GM18508 (cell line): Measurements from ENCODE around the gene CD46.
A peak's percentile ranks its signal among the peaks of the same experiment; 100 is the strongest.
"Not testable (repeated sequence)": the region's sequence is repeated elsewhere in the genome, so short reads cannot be mapped to it uniquely, and the experiment has no call there.

ENCODE experiments used
- ATAC-seq: cut with Tn5 transposase; IDR thresholded peaks from one replicate; pipeline ENCODE4 v1.9.1; 2021; ENCODE audit warnings: moderate number of reproducible peaks; ENCODE audit not compliant: insufficient read depth, unreplicated experiment

The CD46 gene

DNA sequence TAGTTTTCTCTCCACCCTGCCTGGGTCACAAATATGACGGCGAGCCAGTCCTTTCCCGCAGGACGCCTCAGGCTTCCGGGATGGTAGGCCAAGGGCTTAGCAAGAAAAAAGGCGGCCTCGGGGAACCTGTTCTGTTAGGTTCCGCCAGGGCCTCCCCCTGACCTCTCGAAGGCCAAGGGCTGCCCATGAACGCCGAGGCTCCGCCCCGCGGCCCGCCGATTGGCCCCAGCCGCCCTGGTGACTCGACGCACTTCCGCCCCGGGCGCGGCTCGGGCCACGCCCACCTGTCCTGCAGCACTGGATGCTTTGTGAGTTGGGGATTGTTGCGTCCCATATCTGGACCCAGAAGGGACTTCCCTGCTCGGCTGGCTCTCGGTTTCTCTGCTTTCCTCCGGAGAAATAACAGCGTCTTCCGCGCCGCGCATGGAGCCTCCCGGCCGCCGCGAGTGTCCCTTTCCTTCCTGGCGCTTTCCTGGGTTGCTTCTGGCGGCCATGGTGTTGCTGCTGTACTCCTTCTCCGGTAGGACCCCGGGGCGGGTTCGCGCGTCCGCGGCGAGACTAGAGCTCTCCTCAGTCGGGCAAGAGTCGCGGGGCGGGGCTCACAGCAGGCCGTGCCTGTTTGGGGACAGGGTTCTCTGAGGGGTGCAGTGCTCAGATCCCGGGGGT is at the start of gene CD46:
CD46 (plus strand) TSS at position 265 of the 666 bp plus-strand sequence; CDS start at position 424, 159 bp downstream.
- ATAC-seq: peak; percentile 72

DNA sequence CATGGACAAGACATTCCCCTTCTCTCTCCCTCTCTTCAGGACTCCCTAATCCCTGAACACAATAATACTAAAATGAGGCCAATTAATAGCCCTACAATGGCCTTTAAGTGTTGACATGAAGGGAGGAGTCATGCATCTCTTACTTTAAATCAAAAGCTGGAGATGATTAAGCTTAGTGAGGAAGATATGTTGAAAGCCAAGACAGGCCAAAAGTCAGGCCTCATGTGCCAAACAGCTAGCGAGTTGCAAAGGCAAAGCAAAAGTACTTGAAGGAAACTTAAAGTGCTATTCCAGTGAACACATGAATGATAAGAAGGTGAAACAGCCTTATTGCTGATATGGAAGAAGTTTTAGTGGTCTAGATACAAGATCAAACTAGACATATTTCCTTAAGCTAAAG is 49.5 kb upstream of the CD46 start:
- no peak for ATAC-seq

DNA sequence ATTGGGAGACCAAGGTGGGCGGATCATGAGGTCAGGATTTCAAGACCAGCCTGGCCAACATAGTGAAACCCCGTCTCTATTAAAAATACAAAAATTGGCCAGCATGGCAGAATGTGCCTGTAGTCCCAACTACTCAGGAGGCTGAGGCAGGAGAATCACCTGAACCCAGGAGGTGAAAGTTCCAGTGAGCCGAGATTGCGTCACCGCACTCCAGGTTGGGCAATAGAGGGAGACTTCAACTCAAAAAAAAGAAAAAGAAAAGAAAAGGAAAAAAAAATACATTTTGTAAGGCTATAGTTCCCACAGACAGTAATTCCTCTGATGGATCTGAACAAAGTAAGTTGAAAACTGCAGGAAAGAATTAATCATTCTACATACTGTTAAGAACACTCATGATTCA is 48.1 kb upstream of the CD46 start:
- no peak for ATAC-seq

DNA sequence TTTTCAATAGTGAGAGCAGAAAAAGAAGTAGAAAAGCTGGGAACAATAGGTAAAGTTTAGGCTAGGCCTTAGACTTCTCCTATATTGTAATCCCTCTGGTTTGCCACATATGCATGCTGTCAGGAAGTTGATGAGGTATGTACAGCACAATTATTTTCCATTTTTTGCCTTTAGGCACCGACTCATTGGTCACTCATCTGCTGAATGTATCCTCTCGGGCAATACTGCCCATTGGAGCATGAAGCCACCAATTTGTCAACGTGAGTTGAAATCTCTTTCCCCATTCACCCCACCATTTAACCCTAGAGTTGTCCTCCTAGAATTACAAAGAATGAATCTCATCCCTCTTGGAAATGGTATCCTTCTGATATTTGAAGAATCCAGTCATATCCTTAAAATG is 43.9 kb upstream of the CD46 start:
- ATAC-seq: not testable (repeated sequence)

DNA sequence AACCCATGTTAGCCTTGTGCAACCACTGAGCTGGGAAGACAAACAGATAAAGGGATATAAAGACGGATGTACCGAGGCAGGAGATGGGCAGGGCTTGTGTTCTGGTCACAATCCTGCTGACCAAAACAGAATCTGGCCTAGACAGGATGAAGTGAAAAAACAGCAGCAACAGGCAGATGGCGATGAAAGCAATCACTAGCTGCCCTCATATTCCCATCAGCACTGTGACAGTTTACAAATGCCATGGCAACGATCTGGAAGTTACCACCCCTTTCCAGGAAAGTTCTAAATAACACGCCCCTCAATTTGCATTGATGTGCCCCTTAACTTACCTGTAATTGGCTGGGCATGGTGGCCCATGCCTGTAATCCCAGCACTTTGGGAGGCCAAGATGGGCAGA is 40.6 kb upstream of the CD46 start:
- no peak for ATAC-seq

DNA sequence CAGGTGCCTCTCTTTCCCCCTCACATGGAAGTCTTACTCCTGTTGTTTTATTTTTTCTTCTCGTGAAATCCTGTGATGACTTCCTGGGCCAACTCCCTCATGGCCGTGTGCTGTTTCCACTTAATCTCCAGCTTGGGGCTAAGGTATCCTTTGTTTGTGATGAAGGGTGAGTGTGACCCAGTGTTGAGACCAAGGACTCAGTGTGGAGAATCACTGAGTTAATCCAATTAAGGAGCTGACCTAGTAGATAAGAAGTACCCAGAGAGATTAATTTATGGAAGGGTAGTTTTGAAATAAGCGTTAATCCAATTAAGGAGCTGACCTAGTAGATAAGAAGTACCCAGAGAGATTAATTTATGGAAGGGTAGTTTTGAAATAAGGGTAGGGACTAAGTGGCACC is 39.2 kb upstream of the CD46 start:
- not testable (repeated sequence) for ATAC-seq

DNA sequence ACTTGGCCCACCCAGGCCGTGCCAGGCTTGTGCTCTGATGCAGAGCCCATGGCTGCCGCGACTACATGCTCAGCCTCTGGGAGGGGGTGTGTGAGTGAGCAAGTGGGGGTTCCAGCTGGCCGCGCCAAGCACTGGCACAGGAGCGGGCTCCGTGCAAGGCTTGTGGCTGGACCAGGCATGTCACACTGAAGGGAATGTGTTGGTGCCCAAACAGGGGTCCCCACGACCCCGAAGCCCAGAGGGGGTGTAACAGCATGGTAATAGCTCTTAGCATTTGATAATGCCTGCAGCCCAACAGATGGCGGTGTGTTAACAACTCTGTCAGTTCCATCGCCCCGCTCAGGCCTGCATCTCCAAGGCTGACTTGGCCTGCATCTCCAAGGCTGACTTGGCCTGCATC is 38.3 kb upstream of the CD46 start:
- no peak for ATAC-seq

DNA sequence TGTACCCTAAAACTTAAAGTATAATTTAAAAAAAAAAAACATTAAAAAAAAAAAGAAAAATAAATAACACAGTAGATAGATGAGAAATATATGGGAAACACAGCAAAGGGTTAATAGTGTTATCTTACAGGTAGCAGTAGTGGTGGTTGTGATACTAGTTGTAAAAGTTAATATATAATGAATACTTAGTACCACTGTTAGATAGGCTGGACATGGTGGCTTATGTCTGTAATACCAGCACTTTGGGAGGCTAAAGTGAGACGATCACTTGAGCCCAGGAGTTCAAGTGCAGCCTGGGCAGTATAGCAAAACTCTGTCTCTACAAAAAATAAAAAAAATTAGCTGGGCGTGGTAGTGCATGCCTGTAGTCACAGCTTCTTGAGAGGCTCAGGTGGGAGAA is 32.6 kb upstream of the CD46 start:
- ATAC-seq: no peak

DNA sequence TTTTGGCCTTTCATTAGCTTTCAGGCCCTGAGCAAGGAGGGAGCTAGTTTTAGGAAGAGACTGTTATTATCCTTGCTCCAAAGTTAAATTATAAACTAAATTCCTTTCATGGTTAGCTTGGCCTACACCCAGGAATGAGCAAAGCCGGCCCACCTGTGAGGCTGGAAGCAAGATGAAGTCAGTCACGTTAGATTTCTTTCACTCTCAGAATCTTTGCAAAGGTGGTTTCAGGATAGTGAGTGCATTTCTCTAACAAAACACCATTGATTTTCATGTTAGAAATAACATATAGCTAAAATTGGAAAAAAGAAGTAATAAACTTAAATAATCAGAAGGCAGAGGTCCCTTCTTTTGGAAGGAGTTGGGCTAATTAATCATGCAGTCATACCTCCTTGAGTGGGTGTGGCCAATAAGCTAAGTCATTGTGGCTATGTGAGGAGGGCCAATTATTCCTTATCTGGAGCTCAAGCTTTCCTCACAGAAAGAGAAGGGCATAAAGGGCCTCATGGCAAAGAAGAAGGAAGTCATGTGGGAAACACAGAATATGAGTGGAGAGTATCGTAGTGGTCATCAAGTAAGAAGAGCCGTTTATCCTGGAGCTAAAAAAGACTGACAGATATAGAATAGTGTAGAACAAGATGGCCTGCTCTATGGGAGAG is 23.5 kb upstream of the CD46 start:
- ATAC-seq: not testable (repeated sequence)

DNA sequence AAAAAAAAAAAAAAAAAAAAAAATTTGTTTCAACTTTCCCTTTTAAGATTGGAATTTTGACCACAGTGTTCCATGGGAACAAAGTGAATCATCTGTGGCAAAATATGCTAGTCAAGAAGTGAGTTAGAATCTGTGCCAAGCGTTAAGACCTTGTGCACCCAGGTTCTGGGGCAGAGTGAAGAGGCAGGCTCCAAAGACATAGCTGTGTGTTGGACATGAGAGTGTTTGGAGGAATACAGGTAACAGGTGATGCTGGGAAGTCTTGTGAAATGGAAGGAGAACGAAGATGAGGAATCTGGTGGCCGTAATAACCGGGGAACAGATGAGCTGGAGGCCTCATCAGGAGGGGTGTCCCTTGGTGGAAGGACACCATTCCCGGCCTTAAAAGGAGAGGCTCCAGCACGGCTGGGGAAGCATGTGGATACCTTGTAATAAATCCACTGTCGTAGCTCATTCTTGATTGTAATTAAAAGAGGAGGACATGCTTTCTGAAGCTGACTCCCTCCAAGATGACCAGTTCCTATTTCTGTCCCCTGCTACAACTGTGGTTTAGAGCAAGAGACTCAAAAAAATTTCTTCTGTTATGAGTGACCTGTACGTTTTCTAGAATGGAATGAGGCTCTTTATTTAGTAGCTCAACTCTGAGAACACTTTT is 14.2 kb upstream of the CD46 start:
- ATAC-seq: not testable (repeated sequence)

DNA sequence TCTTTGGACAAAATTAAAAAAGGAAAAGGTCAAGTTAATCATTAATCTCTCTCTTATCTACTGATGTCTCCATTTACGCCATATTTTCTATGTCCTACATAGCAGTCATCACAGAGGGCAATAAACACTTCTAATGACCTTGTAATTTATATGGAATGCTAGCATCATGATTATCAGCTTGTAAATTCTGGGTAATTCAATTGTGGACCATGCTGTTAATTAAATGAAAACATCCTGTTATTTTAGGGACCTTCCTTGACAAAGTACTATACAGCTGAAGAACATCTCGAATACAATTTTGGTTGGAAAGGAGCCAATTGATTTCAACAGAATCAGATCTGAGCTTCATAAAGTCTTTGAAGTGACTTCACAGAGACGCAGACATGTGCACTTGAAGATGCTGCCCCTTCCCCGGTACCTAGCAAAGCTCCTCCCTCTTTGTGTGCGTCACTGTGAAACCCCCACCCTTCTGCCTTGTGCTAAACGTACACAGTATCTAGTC is 13.6 kb upstream of the CD46 start:
- ATAC-seq: not testable (repeated sequence)

DNA sequence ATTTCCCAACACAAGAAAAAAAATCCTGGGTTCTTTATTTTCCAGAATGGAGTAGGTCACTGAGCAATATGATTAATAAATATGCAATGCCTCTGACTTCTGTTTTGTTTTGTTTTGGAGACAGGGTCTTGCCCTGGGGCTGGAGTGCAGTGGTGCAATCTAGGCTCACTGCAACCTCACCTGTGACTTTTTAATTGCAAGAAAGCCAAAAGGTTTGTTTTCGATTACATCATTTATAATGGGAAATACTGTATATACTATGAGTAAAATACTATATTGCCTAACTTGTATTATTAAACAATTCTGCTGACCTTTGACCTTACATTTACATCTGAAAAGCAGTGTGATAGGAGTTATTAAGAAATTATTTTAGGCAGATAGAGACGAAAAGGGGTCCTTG is 11.6 kb upstream of the CD46 start:
- ATAC-seq: no peak

DNA sequence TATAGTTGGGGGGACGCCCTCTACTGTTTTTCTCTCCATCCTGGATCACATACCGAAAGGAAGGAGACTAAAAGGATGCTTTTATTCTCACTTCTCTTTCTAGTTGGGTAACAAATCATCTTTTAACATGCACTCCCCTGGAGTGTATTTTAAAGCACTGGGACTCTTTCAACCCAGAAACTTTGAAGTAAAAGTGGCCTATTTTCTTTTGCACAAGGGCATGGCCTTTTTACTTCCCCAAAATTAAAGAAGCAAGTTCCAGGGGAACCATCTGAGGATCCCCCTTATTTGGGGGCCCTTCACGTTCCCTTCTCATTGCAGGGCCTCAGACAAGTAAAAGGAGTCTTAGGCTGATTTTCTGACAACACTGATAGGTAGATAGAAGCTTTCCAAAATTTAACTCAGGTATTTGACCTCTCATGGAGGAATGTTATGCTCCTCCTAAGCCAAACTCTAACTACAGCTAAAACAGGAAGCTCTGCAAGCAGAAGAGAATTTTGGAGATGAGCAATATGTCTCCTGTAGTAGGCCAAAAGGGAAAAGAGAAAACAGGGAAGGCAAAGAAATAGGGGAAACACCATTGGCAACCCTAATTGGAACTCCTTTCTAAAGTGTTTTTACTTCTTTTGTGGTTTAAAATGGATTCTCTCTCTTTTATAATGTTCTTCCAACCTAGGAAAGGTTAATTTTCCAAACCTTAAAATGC is 8.9 kb upstream of the CD46 start:
- no peak for ATAC-seq

DNA sequence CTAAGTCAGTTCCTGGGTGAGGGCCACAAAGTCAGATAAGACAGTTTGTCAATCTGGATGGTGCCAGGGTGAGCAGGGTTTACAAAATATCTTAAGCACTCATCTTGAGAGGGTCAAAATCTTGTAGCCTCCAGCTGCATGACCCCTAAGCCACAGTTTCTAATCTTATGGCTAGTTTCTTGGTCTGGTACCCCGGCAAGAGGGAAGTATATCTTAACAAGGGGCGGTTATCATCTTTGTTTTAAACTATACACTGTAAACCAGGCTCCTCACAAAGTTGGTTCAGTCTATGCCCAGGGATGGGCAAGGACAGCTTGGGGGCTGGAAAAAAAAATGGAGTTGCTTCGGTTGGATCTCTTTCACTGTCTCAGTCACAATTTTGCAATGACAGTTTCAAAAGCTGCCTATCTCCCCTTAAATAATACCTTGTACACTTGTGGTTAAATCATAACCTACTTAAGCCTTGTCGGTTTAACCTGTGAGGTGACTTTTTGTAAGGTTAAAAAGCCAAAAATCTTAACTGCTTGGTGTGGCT is 7.8 kb upstream of the CD46 start:
- ATAC-seq: no peak

DNA sequence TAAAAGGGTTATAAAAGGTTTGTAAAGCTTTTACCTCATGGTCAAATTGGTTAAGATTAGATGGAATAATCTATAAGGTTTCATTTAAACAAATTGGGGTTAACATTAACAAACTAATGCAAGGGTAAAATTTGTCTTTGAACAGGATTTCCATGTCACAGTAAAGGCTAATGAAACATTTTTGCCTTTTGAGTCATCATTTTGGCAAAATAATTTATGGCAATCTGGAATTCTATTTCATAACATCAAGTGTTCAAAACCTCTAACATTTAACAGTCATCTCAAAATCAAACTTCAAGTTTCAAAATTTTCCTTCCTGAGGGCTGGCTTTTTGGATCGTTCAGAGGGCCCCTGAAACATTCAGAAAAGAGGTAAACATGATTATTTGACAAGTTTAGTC is 6.6 kb upstream of the CD46 start:
- no peak for ATAC-seq

DNA sequence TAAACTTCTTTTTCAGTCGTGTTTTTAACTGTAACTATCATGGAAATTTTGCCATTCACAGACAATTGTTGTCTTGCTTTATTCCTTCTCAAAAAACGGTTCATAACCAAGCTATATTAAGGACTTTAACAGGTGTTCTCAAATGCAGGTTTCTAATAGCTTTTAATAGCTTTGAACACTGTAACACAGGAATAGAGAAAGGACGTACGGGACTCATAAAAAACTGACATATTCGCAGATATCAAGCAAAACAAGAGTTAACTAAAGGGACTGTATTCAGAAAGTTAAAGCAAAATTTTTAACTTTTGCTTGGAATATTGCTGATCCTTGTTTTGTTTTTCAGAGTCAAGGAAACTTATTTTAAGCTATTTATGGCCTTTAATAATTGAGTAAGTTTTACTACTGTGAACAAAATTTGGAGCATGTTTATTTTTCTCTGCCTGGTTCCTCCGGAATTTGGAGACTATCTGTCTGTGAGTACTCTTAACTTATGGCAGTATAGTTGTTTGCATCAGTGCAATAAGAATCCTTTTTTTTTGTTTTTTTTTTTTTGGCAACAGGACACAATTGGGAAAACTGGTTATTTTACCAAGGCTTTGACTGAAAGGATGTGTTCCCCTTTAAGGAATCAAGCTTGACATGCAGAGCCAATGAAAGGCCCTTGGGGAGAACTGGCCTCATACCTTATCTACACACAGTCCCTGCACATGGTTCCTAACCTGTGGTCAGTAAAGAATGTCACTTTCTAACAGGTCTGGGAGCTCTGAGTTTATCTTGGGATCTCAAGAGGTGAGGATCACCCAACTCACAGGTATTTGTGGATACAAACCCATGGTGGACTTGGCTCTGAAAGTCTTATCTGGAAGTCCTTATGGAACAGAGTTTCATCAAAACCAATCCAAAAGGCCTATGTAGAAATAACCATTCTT is 5.8 kb upstream of the CD46 start:
- no peak for ATAC-seq

DNA sequence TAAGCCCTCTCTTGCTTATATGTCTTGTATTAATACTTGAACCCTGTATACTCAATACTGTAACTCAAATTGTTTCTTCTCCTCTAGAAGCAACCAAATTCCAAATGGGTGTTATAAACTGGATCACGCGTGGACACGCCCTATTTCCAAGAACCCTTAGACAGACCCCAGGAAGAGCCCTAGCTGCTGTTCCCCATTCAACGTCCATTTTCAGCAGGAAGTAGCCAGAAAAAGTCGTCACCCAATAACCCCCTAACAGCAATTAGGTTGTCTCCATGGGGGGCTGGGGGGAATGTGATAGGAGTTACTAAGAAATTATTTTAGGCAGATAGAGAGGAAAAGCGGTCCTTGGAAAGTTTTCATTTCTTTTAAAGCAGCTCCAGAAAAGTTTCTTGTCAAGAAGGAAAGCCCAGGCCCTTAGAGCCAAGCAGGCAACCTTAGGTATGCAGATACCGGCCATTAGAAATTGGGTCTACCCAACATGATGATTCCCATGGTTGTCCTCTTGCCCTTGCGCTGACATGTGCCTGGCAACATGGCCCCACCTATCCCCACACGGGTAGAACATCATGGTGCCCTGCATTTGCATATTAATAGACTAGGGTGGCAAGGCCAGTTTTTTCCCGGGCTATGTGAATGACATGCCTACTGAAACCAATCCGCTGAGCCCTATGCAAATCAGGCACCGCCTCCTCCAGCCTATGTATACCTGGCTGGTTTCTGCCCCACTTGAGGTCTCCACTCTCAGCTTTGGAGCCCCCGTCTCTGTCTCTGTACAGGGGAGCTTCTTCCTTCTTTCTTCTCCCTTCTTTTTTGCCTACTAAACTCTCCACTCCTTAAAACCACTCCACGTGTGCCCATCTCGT is 4.0 kb upstream of the CD46 start:
- ATAC-seq: no peak

DNA sequence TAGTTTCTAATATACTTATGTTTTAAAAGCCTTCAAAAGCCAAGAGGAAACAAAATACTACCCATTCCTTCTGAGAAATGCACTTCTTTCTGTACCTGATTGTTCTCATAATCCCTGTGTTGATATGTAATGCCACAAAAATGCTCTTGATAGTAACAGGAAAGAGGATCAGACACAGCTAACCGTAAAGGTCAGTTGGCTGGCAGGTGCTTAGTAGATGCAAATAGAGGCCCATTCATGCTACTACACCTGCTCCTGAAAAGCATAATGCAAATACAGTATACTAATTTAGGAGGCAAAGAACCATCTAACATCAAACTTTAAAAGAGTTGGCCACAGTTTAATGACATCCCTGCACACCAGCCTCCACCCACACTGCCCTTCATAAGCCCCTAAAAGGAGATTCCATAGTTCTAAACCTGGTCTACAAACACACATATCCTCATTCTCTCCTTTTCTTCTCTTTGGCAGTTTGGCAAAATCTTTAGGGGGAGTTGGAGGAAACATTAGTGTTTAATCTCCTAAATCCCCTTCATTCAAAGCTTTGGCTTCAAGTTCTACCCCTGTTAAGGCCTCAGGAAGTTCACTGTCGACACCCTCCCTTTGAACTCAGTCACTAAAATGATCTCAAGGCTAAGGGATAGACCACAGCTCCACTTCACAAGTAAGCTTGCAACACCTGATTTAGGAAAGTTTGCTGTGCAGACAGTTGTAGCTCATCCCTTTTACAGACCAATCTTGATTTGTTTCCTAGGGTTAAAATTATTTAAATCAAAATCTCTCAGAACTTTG is 2.9 kb upstream of the CD46 start:
- ATAC-seq: no peak
